C4-2B (cell line): Measurements from ENCODE around the gene NLGN2.

Source experiments
- H3K27ac ChIP-seq: fragments of 450-650 bp; 2 replicates; pipeline ENCODE4 v1.5.1; 2017
- CTCF ChIP-seq: fragments of 450-650 bp; conservative IDR thresholded peaks from 2 replicates; pipeline ENCODE4 v1.5.1; 2017; ENCODE audit warnings: mild to moderate bottlenecking
- ZFX ChIP-seq: fragments of 450-650 bp; IDR thresholded peaks from 2 replicates; pipeline ENCODE4 v1.6.1; 2017

Gene NLGN2

GRCh38 chr17:7374353-7374752 lies 33.3 kb upstream of the NLGN2 start:
- H3K27ac ChIP-seq: no peak overlapping the region
- TF ChIP-seq CTCF (no peak), ZFX (no peak)

GRCh38 chr17:7379134-7379533 lies 28.5 kb upstream of the NLGN2 start:
- TF ChIP-seq ZFX (no peak), CTCF (no peak)
- no peak overlapping the region for H3K27ac ChIP-seq

GRCh38 chr17:7380321-7380720 lies 27.3 kb upstream of the NLGN2 start:
- peak overlapping the region; percentile 76 for H3K27ac ChIP-seq
- TF ChIP-seq CTCF (no peak), ZFX (no peak)

GRCh38 chr17:7380855-7381683 lies 26.6 kb upstream of the NLGN2 start, which contains the start of gene TNK1:
TSS of gene TNK1 (plus strand) at chr17:7381089. CDS start at chr17:7382927, 1,838 bp downstream.
- peak within 1 kb of the TSS; percentile 76 for H3K27ac ChIP-seq
- TF ChIP-seq ZFX (peak; percentile 40; the same call in 1 of the 2 replicates), CTCF (no peak)

- TF ChIP-seq CTCF (no peak), ZFX (no peak)
- H3K27ac ChIP-seq: no peak overlapping the region
These were observed 24.7 kb upstream of the NLGN2 start for GRCh38 chr17:7382901-7383300.

GRCh38 chr17:7383371-7383741 lies 24.3 kb upstream of the NLGN2 start:
- TF ChIP-seq CTCF (no peak), ZFX (no peak)
- no peak overlapping the region for H3K27ac ChIP-seq

GRCh38 chr17:7383742-7384488 lies 23.7 kb upstream of the NLGN2 start:
- H3K27ac ChIP-seq: no peak overlapping the region
- TF ChIP-seq CTCF (no peak), ZFX (no peak)
